RWPE1 (cell line): ENCODE results near the gene YJEFN3.
A peak's percentile ranks its signal among the peaks of the same experiment; 100 is the strongest.

ENCODE experiments used
- CTCF ChIA-PET: fragments of 350-600 bp; sonication (Branson Sonifier 250); formaldehyde crosslinking; extraction: SDS; loops from one replicate; lab custom pipeline; 2021; lab: Yijun Ruan, JAX
- POLR2A ChIA-PET: fragments of 400-600 bp; formaldehyde crosslinking; extraction: SDS; loops from one replicate; lab custom pipeline; 2020; ENCODE audit warnings: antibody characterized with exemption; ENCODE audit not compliant: low non-redundant PET; lab: Yijun Ruan, JAX
- DNase-seq: peaks from one replicate; pipeline ENCODE4 v3.0.0; 2012; ENCODE audit warnings: low spot score
- H3K27ac ChIP-seq: fragments of 450-650 bp; 2 replicates; pipeline ENCODE4 v1.5.1; 2017
- CTCF ChIP-seq: fragments of 450-650 bp; conservative IDR thresholded peaks from 2 replicates; pipeline ENCODE4 v1.5.1; 2017; ENCODE audit warnings: low read depth, mild to moderate bottlenecking

The YJEFN3 gene

GRCh38 chr19:19566306-19566705 is 37.6 kb downstream of the YJEFN3 start:
- no peak for TF ChIP-seq CTCF
- peak overlapping the region; percentile 0; the same call in 1 of the 2 replicates for H3K27ac ChIP-seq
- CTCF ChIA-PET: interaction anchor here (1.4 kb wide), 1 partner anchor 12 kb away, joined by 6 read pairs; no protein-coding TSS in a partner anchor
- DNase-seq: no peak
- POLR2A ChIA-PET: no interaction called here

DNA sequence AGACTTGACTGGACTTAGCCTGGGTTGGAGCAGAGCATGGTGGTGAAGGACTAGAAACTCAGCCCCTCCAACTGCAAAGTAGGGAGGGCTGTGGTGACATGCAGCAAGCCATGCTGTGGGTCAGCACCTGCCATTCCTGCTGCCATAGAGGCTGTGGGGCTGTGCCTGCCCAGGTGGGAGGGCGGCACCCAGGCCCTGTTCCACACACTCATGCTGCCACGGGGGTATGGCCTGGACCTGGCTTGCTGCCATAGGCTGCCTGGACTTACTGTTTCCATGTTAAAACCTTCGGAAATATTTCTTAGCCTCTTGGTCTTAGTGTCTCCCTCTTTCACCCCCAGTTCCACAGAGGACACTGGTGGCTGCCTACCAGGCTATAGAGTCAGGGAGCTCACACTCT is 38.7 kb downstream of the YJEFN3 start:
- ChIA-PET POLR2A (no interaction called here), CTCF (interaction anchor here (2.3 kb wide), 1 partner anchor 14 kb away, joined by 13 read pairs; no protein-coding TSS in a partner anchor)
- no peak for DNase-seq
- TF ChIP-seq CTCF: no peak
- H3K27ac ChIP-seq: peak overlapping the region; percentile 0; the same call in 1 of the 2 replicates

DNA sequence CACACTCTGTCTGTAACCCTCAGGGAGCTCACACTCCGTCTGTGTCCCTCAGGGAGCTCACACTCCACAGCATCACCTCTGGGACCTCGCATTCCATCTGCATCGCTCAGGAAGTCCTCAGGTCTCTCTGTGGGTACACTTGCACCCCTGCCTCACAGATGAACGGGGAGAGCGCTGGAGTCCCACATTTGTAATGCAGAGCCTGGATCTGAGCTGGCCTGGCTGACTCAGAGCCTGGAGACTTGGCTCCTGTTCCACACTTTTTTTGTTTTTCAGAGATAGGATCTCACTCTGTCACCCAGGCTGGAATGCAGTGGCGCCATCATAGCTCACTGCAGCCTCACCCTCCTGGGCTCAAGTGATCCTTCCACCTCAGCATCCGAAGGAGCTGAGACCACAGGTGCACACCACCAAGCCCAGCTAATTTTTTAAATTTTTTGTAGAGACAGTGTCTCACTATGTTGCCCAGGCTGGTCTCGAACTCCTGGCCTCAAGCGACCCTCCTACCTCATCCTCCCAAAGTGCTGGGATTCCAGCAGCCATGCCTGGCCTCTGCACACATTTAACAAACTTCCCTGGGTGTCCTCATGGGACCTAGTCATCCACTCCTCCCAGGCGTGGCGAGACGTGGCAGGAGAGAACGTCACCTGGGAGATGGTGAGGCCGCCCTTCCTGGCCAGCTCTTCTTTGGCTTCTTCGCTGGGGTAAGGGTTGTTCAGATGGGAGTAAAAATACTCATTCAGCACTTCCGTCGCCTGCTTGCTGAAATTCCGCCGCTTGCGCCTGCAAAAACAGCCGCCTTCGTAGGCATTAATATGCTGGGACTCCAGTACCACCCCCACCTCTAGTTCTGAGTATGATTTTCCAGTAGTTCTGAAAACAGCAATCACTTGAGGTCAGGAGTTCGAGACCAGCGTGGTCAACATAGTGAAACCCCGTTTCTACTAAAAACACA is 40.4 kb downstream of the YJEFN3 start:
- CTCF ChIA-PET: interaction anchor here (2.3 kb wide), 1 partner anchor 15 kb away, joined by 13 read pairs; no protein-coding TSS in a partner anchor
- no peak for TF ChIP-seq CTCF
- no peak for DNase-seq
- POLR2A ChIA-PET: interaction anchor here (0.7 kb wide), 1 partner anchor 13 kb away, joined by 3 read pairs; no protein-coding TSS in a partner anchor
- no peak overlapping the region for H3K27ac ChIP-seq

- ChIA-PET CTCF (interaction anchor here (0.5 kb wide), 1 partner anchor 430 kb away, joined by 6 read pairs; no protein-coding TSS in a partner anchor), POLR2A (no interaction called here)
- no peak for DNase-seq
- TF ChIP-seq CTCF: no peak
- H3K27ac ChIP-seq: 0 out of 2 replicates have a peak overlapping the region, but pooled peaks have one; percentile 7
Observed at GRCh38 chr19:19570571-19570970, 41.9 kb downstream of the YJEFN3 start.

DNA sequence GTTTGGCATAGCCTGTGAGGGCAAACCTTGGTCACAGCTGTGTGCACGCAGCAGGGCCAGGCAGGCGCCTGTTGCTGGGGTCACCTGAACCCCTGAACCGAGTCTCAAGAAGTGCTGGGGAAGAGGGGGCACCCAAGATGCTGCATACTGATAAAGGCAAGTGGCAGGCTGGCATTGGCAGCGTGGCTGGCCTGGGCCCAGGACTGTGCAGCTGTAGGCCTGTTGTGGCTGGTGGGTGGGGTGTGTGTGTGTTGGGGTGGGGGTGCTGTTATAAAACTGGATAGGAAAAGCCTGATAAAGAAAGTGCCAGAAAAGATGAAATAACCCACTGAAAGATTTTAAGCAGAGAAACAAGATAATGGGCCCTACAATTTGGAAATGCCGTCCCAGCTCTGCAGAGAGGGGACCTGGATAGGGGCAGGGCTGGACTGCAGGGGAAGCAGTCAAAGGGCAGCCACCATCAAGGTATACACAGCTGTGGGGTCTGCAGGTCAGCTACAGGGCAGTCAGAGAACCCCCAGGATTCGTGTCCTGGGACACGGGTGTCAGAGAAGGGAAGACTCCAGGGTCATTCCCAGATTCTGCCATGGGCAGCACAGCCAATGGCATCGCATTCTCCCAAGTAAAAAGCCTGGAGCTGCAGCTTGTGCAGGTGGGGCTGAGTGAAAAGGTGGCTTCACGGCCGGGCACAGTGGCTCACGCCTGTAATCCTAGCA is 42.5 kb downstream of the YJEFN3 start:
- CTCF ChIA-PET: interaction anchor here (0.5 kb wide), 1 partner anchor 431 kb away, joined by 6 read pairs; no protein-coding TSS in a partner anchor

More for the DNA sequence above, 42.5 kb downstream of the YJEFN3 start:
- peak overlapping the region; percentile 7; the same call in 1 of the 2 replicates for H3K27ac ChIP-seq
- DNase-seq: no peak
- POLR2A ChIA-PET: no interaction called here
- no peak for TF ChIP-seq CTCF
